Activated CD4-positive, alpha-beta T cell treated with anti-CD3 and anti-CD28 coated beads, Interleukin-2, amount 10 ng/mL, durations not matched to agents 7 days and 5 days (primary cell): ENCODE data around the gene LIM2. TPM values are rescaled to one million over a fixed set of nuclear protein-coding genes. Genes with fewer than 3 reads are reported as not detected.

ENCODE experiments used
- CTCF ChIA-PET: fragments of 350-600 bp; sonication (Branson Sonifier 250); formaldehyde crosslinking; loops from one replicate; lab custom pipeline; 2021; ENCODE audit warnings: antibody characterized with exemption; lab: Charles Lee
- POLR2A ChIA-PET: fragments of 350-600 bp; sonication (Branson Sonifier 250); formaldehyde crosslinking; loops from one replicate; lab custom pipeline; 2021; ENCODE audit warnings: antibody characterized with exemption; lab: Charles Lee
- DNase-seq: peaks from one replicate; pipeline ENCODE4 v3.0.0-alpha.2; 2020
- H3K27ac Mint-ChIP-seq: one replicate; pipeline ENCODE4 v1.8.0; 2021; ENCODE audit warnings: mild to moderate bottlenecking, moderate library complexity, mixed read lengths
- H3K27me3 Mint-ChIP-seq: one replicate; pipeline ENCODE4 v1.8.0; 2021; ENCODE audit warnings: mixed read lengths
- H3K36me3 Mint-ChIP-seq: one replicate; pipeline ENCODE4 v1.8.0; 2021; ENCODE audit warnings: low read depth, mixed read lengths
- H3K4me1 Mint-ChIP-seq: one replicate; pipeline ENCODE4 v1.8.0; 2021; ENCODE audit warnings: mixed read lengths
- H3K4me3 Mint-ChIP-seq: one replicate; pipeline ENCODE4 v1.8.0; 2021; ENCODE audit warnings: mild to moderate bottlenecking, moderate library complexity, mixed read lengths
- H3K9me3 Mint-ChIP-seq: one replicate; pipeline ENCODE4 v1.8.0; 2021; ENCODE audit warnings: mixed read lengths
- total RNA-seq, 2 experiments: library from RNA; stranded (reverse); gene quantifications; one replicate each; pipeline ENCODE4 v1.2.3, GENCODE V29; 2021

LIM2 gene
- total RNA-seq, 2 experiments from 2014 or later = not detected

GRCh38 chr19:51341976-51342580 lies 45.7 kb downstream of the LIM2 start, which contains the start of gene VSIG10L:
Gene VSIG10L (minus strand): TSS chr19:51342139. CDS start chr19:51342124, 15 bp downstream.
- H3K27ac Mint-ChIP-seq = peak within 1 kb of the TSS; percentile 6
- H3K36me3 Mint-ChIP-seq = peaks cover 15% of the 10 kb centered on the region

GRCh38 chr19:51341066-51341465 lies 46.7 kb downstream of the LIM2 start:
- Mint-ChIP-seq H3K27me3 (peaks cover 8% of the 10 kb centered on the region), H3K4me3 (peak overlapping the region; percentile 37), H3K4me1 (peaks cover 17% of the 10 kb centered on the region), H3K9me3 (no peaks in the 10 kb centered on the region), H3K36me3 (peaks cover 7% of the 10 kb centered on the region), H3K27ac (no peak overlapping the region)
- ChIA-PET POLR2A (interaction anchor here (0.6 to 0.8 kb wide), 2 partner anchors 17 to 79 kb away, joined by 3 read pairs; no protein-coding TSS in a partner anchor), CTCF (interaction anchor here (1.0 to 4.3 kb wide), 8 partner anchors 12 to 101 kb away, joined by 3 to 20 read pairs (median 4); no protein-coding TSS in a partner anchor)
- no peak for DNase-seq

More at GRCh38 chr19:51341976-51342580, 45.7 kb downstream of the LIM2 start, which contains the start of gene VSIG10L:
- Mint-ChIP-seq H3K4me3 (peak within 1 kb of the TSS; percentile 37), H3K4me1 (peaks cover 17% of the 10 kb centered on the region), H3K9me3 (no peaks in the 10 kb centered on the region), H3K27me3 (peaks cover 8% of the 10 kb centered on the region)
- ChIA-PET POLR2A (interaction anchor here (0.6 kb wide), 1 partner anchor 78 kb away, joined by 3 read pairs; no protein-coding TSS in a partner anchor), CTCF (interaction anchor here (1.2 to 4.3 kb wide), 6 partner anchors 11 to 97 kb away, joined by 3 to 20 read pairs (median 4); no protein-coding TSS in a partner anchor)
- DNase-seq = no peak

GRCh38 chr19:51339687-51340656 lies 47.8 kb downstream of the LIM2 start:
- peak; percentile 92 for DNase-seq
- peaks cover 17% of the 10 kb centered on the region for H3K4me1 Mint-ChIP-seq
- no peaks in the 10 kb centered on the region for H3K9me3 Mint-ChIP-seq
- H3K36me3 Mint-ChIP-seq = peaks cover 4% of the 10 kb centered on the region
- H3K27me3 Mint-ChIP-seq = peaks cover 8% of the 10 kb centered on the region
- POLR2A ChIA-PET = interaction anchor here (0.7 to 0.8 kb wide), 2 partner anchors 18 to 54 kb away, joined by 3 read pairs; no protein-coding TSS in a partner anchor
- peak overlapping the region; percentile 79 for H3K4me3 Mint-ChIP-seq
- CTCF ChIA-PET = interaction anchor here (0.6 to 4.3 kb wide), 17 partner anchors 11 to 175 kb away, joined by 3 to 20 read pairs (median 4); partner anchors contain the start of genes C19orf84, ETFB and SIGLEC10
- H3K27ac Mint-ChIP-seq = peak overlapping the region; percentile 68

- Mint-ChIP-seq H3K4me1 (peaks cover 17% of the 10 kb centered on the region), H3K27ac (peak overlapping the region; percentile 68), H3K36me3 (no peaks in the 10 kb centered on the region), H3K4me3 (peak overlapping the region; percentile 79), H3K27me3 (peaks cover 8% of the 10 kb centered on the region), H3K9me3 (no peaks in the 10 kb centered on the region)
- no peak for DNase-seq
- CTCF ChIA-PET = interaction anchor here (0.8 to 4.3 kb wide), 15 partner anchors 11 to 175 kb away, joined by 3 to 20 read pairs (median 4); partner anchors contain the start of genes C19orf84, ETFB and SIGLEC10
- POLR2A ChIA-PET = interaction anchor here (0.7 kb wide), 1 partner anchor 55 kb away, joined by 3 read pairs; no protein-coding TSS in a partner anchor
Measured at GRCh38 chr19:51339313-51339686, 48.5 kb downstream of the LIM2 start.

- CTCF ChIA-PET = interaction anchor here (0.8 to 4.3 kb wide), 13 partner anchors 10 to 101 kb away, joined by 3 to 20 read pairs (median 4); partner anchors contain the start of genes C19orf84, ETFB and SIGLEC10
- H3K36me3 Mint-ChIP-seq = no peaks in the 10 kb centered on the region
- H3K27me3 Mint-ChIP-seq = peaks cover 8% of the 10 kb centered on the region
- POLR2A ChIA-PET = no interaction called here
- H3K4me1 Mint-ChIP-seq = peaks cover 17% of the 10 kb centered on the region
- H3K9me3 Mint-ChIP-seq = no peaks in the 10 kb centered on the region
- H3K27ac Mint-ChIP-seq = peak overlapping the region; percentile 68
- peak overlapping the region; percentile 79 for H3K4me3 Mint-ChIP-seq
- DNase-seq = peak; percentile 90
Measured at GRCh38 chr19:51338563-51339312, 49.0 kb downstream of the LIM2 start.

- Mint-ChIP-seq H3K9me3 (no peaks in the 10 kb centered on the region), H3K27ac (no peak overlapping the region), H3K36me3 (no peaks in the 10 kb centered on the region), H3K4me3 (peak overlapping the region; percentile 79), H3K4me1 (peaks cover 17% of the 10 kb centered on the region), H3K27me3 (peaks cover 8% of the 10 kb centered on the region)
- no peak for DNase-seq
- ChIA-PET POLR2A (no interaction called here), CTCF (interaction anchor here (0.8 to 2.0 kb wide), 2 partner anchors 52 to 101 kb away, joined by 4 read pairs; partner anchors contain the start of gene C19orf84)
Measured at GRCh38 chr19:51337861-51338562, 49.8 kb downstream of the LIM2 start.

GRCh38 chr19:51337141-51337860 lies 50.5 kb downstream of the LIM2 start:
- ChIA-PET CTCF (interaction anchor here (0.9 kb wide), 1 partner anchor 179 kb away, joined by 3 read pairs; no protein-coding TSS in a partner anchor), POLR2A (no interaction called here)
- Mint-ChIP-seq H3K4me1 (peaks cover 17% of the 10 kb centered on the region), H3K27ac (no peak overlapping the region), H3K27me3 (peaks cover 8% of the 10 kb centered on the region), H3K36me3 (no peaks in the 10 kb centered on the region), H3K4me3 (no peak overlapping the region), H3K9me3 (no peaks in the 10 kb centered on the region)
- DNase-seq = no peak

GRCh38 chr19:51333836-51334460 lies 53.8 kb downstream of the LIM2 start:
- Mint-ChIP-seq H3K9me3 (peaks cover 2% of the 10 kb centered on the region), H3K36me3 (no peaks in the 10 kb centered on the region), H3K4me3 (no peak overlapping the region), H3K27me3 (peaks cover 6% of the 10 kb centered on the region), H3K4me1 (peaks cover 4% of the 10 kb centered on the region), H3K27ac (no peak overlapping the region)
- CTCF ChIA-PET = interaction anchor here (0.8 to 1.2 kb wide), 2 partner anchors 74 to 233 kb away, joined by 4 read pairs; no protein-coding TSS in a partner anchor
- no peak for DNase-seq
- POLR2A ChIA-PET = no interaction called here

GRCh38 chr19:51331716-51332115 lies 56.1 kb downstream of the LIM2 start:
- Mint-ChIP-seq H3K27ac (no peak overlapping the region), H3K9me3 (peaks cover 2% of the 10 kb centered on the region), H3K4me3 (no peak overlapping the region), H3K27me3 (peaks cover 14% of the 10 kb centered on the region), H3K4me1 (peaks cover 3% of the 10 kb centered on the region), H3K36me3 (no peaks in the 10 kb centered on the region)
- no peak for DNase-seq
- ChIA-PET POLR2A (no interaction called here), CTCF (no interaction called here)

- Mint-ChIP-seq H3K36me3 (no peaks in the 10 kb centered on the region), H3K27me3 (peaks cover 17% of the 10 kb centered on the region), H3K27ac (no peak overlapping the region), H3K4me3 (no peak overlapping the region), H3K4me1 (peaks cover 3% of the 10 kb centered on the region), H3K9me3 (peaks cover 2% of the 10 kb centered on the region)
- no peak for DNase-seq
- ChIA-PET POLR2A (no interaction called here), CTCF (no interaction called here)
Measured at GRCh38 chr19:51331193-51331592, 56.6 kb downstream of the LIM2 start.
